ENCODE data around the gene CPSF3. TPM values are rescaled to one million over a fixed set of nuclear protein-coding genes. Genes with fewer than 3 reads are reported as not detected.

Gene CPSF3
- total RNA-seq, 1 experiment from 2014 or later, result 68.5 TPM

GRCh38 chr2:9416962-9417316, 6.5 kb upstream of the CPSF3 start:
- ATAC-seq (no peak), DNase-seq (ENCODE audit: low read depth, low spot score) (no peak)
- Histone ChIP-seq H3K9me3 (ENCODE audit: control insufficient read depth in 1 of 2, insufficient read depth in 1 of 2, low read depth in 1 of 2, low read length in 2 of 2) (no peaks in the 10 kb centered on the region), H3K79me2 (ENCODE audit: insufficient read depth, low read length) (peaks cover 43% of the 10 kb centered on the region), H3K4me2 (ENCODE audit: low read length) (no peak overlapping the region), H4K20me1 (ENCODE audit: insufficient read depth) (no peaks in the 10 kb centered on the region), H2AFZ (ENCODE audit: low read depth, low read length, poor library complexity, severe bottlenecking) (no peak overlapping the region), H3K9me2 (ENCODE audit: insufficient read depth) (no peaks in the 10 kb centered on the region), H3K27me3 (ENCODE audit: insufficient read depth, low read length) (no peaks in the 10 kb centered on the region), H3K27ac (ENCODE audit: low read depth, low read length) (no peak overlapping the region), H3K4me3 (replicated peaks in 1 of 2; ENCODE audit: low read depth in 1 of 2, low read length in 2 of 2) (no peak overlapping the region), H3K4me1 (ENCODE audit: control insufficient read depth in 1 of 2, insufficient read depth in 2 of 2, low read length in 2 of 2) (peaks cover 3 to 4% of the 10 kb centered on the region in 2 experiments; a peak in 3 of 4 replicates), H3K36me3 (ENCODE audit: control insufficient read depth in 1 of 2, insufficient read depth in 2 of 2, low read length in 2 of 2) (peaks cover 0 to 4% of the 10 kb centered on the region in 2 experiments; a peak in 1 of 4 replicates), H3K9ac (ENCODE audit: low read length) (no peak overlapping the region)
- RAD21 ChIA-PET (ENCODE audit: low non-redundant PET in 1 of 2, low total read pairs in 2 of 2, uncharacterized antibody in 2 of 2, unreplicated experiment in 2 of 2), result no interaction called here
- BruUV-seq (replicated peaks), result no TSS peak
- POLR2A ChIA-PET, result no interaction called here
- TF ChIP-seq ZFX (IDR thresholded peaks at IDR 0.05), result no peak
- peak; percentile 17; the same call in 1 of the 2 replicates for TF ChIP-seq RAD21 (IDR thresholded peaks at IDR 0.05; ENCODE audit: low read depth)
- intact Hi-C loops (cut with micrococcal nuclease), result no loop called here
- CTCF ChIA-PET, result no interaction called here

GRCh38 chr2:9417725-9418124, 5.7 kb upstream of the CPSF3 start:
- H3K4me3 ChIP-seq (replicated peaks in 1 of 2; ENCODE audit: low read depth in 1 of 2, low read length in 2 of 2), result no peak overlapping the region
- H4K20me1 ChIP-seq (ENCODE audit: insufficient read depth), result no peaks in the 10 kb centered on the region
- DNase-seq (ENCODE audit: low read depth, low spot score) (no peak), ATAC-seq (no peak)
- intact Hi-C loops (cut with micrococcal nuclease), result no loop called here
- ChIA-PET CTCF (no interaction called here), POLR2A (no interaction called here), RAD21 (ENCODE audit: low non-redundant PET in 1 of 2, low total read pairs in 2 of 2, uncharacterized antibody in 2 of 2, unreplicated experiment in 2 of 2) (no interaction called here)
- no peaks in the 10 kb centered on the region for H3K9me2 ChIP-seq (ENCODE audit: insufficient read depth)
- H3K4me2 ChIP-seq (ENCODE audit: low read length), result no peak overlapping the region
- no TSS peak for BruUV-seq (replicated peaks)
- no peak overlapping the region for H3K27ac ChIP-seq (ENCODE audit: low read depth, low read length)
- no peaks in the 10 kb centered on the region for H3K27me3 ChIP-seq (ENCODE audit: insufficient read depth, low read length)
- no peak for TF ChIP-seq POLR2A (IDR thresholded peaks at IDR 0.05; ENCODE audit: borderline replicate concordance, extremely low read depth, insufficient read depth, insufficient read length)
- TF ChIP-seq, protein P1, sequence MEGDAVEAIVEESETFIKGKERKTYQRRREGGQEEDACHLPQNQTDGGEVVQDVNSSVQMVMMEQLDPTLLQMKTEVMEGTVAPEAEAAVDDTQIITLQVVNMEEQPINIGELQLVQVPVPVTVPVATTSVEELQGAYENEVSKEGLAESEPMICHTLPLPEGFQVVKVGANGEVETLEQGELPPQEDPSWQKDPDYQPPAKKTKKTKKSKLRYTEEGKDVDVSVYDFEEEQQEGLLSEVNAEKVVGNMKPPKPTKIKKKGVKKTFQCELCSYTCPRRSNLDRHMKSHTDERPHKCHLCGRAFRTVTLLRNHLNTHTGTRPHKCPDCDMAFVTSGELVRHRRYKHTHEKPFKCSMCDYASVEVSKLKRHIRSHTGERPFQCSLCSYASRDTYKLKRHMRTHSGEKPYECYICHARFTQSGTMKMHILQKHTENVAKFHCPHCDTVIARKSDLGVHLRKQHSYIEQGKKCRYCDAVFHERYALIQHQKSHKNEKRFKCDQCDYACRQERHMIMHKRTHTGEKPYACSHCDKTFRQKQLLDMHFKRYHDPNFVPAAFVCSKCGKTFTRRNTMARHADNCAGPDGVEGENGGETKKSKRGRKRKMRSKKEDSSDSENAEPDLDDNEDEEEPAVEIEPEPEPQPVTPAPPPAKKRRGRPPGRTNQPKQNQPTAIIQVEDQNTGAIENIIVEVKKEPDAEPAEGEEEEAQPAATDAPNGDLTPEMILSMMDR (IDR thresholded peaks at IDR 0.05 in 2 of 3, conservative IDR thresholded peaks at IDR 0.05 in 1 of 3; ENCODE audit: borderline replicate concordance in 1 of 3, insufficient read depth in 1 of 3, low read depth in 2 of 3, low read length in 2 of 3), result no peak
- TF ChIP-seq FOSL1 (IDR thresholded peaks at IDR 0.05; ENCODE audit: low read depth), result no peak
- H3K79me2 ChIP-seq (ENCODE audit: insufficient read depth, low read length), result peaks cover 50% of the 10 kb centered on the region
- H3K9me3 ChIP-seq (ENCODE audit: control insufficient read depth in 1 of 2, insufficient read depth in 1 of 2, low read depth in 1 of 2, low read length in 2 of 2), result no peaks in the 10 kb centered on the region
- no peak overlapping the region for H2AFZ ChIP-seq (ENCODE audit: low read depth, low read length, poor library complexity, severe bottlenecking)
- H3K9ac ChIP-seq (ENCODE audit: low read length), result no peak overlapping the region
- peaks cover 0 to 4% of the 10 kb centered on the region in 2 experiments; a peak in 1 of 4 replicates for H3K36me3 ChIP-seq (ENCODE audit: control insufficient read depth in 1 of 2, insufficient read depth in 2 of 2, low read length in 2 of 2)
- H3K4me1 ChIP-seq (ENCODE audit: control insufficient read depth in 1 of 2, insufficient read depth in 2 of 2, low read length in 2 of 2), result peaks cover 5 to 11% of the 10 kb centered on the region in 2 experiments; a peak in 3 of 4 replicates

Measured in HCT116 (cell line).